Common myeloid progenitor, CD34-positive (primary cell): Measurements from ENCODE around the gene PKN3.
"Not testable (repeated sequence)": the region's sequence is repeated elsewhere in the genome, so short reads cannot be mapped to it uniquely, and the experiment has no call there.

Experiments used
- CTCF ChIA-PET: fragments of 350-600 bp; sonication (Branson Sonifier 250); formaldehyde crosslinking; loops from one replicate; lab custom pipeline; 2021; ENCODE audit warnings: antibody characterized with exemption; lab: Charles Lee
- POLR2A ChIA-PET: fragments of 350-600 bp; sonication (Branson Sonifier 250); formaldehyde crosslinking; loops from one replicate; lab custom pipeline; 2021; ENCODE audit warnings: antibody characterized with exemption; lab: Charles Lee
- DNase-seq, 3 donors: peaks; one replicate each; pipeline versions ENCODE4 v3.0.0 to v3.0.0-alpha.2; 2013
- H3K27ac ChIP-seq, 2 experiments: 1 replicate in 1 of 2; 2 replicates in 1 of 2; pipeline ENCODE4 v1.7.0; 2013; ENCODE audit warnings: inconsistent platforms in 2 of 2, low read length in 2 of 2, mild to moderate bottlenecking in 2 of 2, low read depth in 1 of 2, moderate library complexity in 1 of 2; ENCODE audit not compliant: severe bottlenecking in 2 of 2, insufficient read depth in 1 of 2, poor library complexity in 1 of 2
- H3K27me3 ChIP-seq, 5 experiments: replicated peaks in 2 of 5; 1 replicate in 3 of 5; 2 replicates in 2 of 5; pipeline versions ENCODE4 v1.6.1 to v1.7.0; 2013; ENCODE audit warnings: low read length in 4 of 5, mild to moderate bottlenecking in 2 of 5, moderate library complexity in 2 of 5, inconsistent platforms in 1 of 5; ENCODE audit not compliant: insufficient read depth in 5 of 5, control insufficient read depth in 4 of 5
- H3K36me3 ChIP-seq, 4 experiments: 1 replicate in 2 of 4; 2 replicates in 2 of 4; pipeline versions ENCODE4 v1.6.1 to v1.7.0; 2013; ENCODE audit warnings: low read length in 3 of 4, control low read depth in 1 of 4, mild to moderate bottlenecking in 1 of 4; ENCODE audit not compliant: control insufficient read depth in 4 of 4, insufficient read depth in 4 of 4
- H3K4me1 ChIP-seq, 4 experiments: 1 replicate in 3 of 4; 2 replicates in 1 of 4; pipeline versions ENCODE4 v1.6.1 to v1.7.1; 2013; ENCODE audit warnings: low read length in 3 of 4, mild to moderate bottlenecking in 3 of 4, control low read depth in 1 of 4, inconsistent platforms in 1 of 4, moderate library complexity in 1 of 4; ENCODE audit not compliant: control insufficient read depth in 4 of 4, insufficient read depth in 4 of 4; ENCODE audit errors: control extremely low read depth in 1 of 4
- H3K4me3 ChIP-seq, 7 experiments: 1 replicate in 4 of 7; 2 replicates in 3 of 7; pipeline versions ENCODE4 v1.5.1 to v1.7.0; 2013; ENCODE audit warnings: mild to moderate bottlenecking in 7 of 7, low read length in 6 of 7, moderate library complexity in 6 of 7, inconsistent platforms in 2 of 7, low read depth in 2 of 7, control low read depth in 1 of 7; ENCODE audit not compliant: insufficient read depth in 4 of 7, control insufficient read depth in 1 of 7; ENCODE audit errors: extremely low read depth in 1 of 7
- H3K9me3 ChIP-seq, 5 experiments: 1 replicate in 4 of 5; 2 replicates in 1 of 5; pipeline versions ENCODE4 v1.6.1 to v1.7.1; 2013; ENCODE audit warnings: low read length in 4 of 5, mild to moderate bottlenecking in 2 of 5, inconsistent platforms in 1 of 5, low read depth in 1 of 5, moderate library complexity in 1 of 5; ENCODE audit not compliant: control insufficient read depth in 4 of 5, insufficient read depth in 2 of 5; ENCODE audit errors: control extremely low read depth in 1 of 5
- WGBS: methylation state at CpG from one replicate; pipeline ENCODE4 v1.1.5; 2013; ENCODE audit not compliant: insufficient coverage; 5-methylcytosine and 5-hydroxymethylcytosine counted together

Gene PKN3

GRCh38 chr9:128689820-128690683, 12.3 kb upstream of the PKN3 start:
- peak; percentile 61 to 79 (median 75) for DNase-seq
- Histone ChIP-seq H3K9me3 (no peaks in the 10 kb centered on the region), H3K27ac (peak overlapping the region; percentile 59 to 88), H3K27me3 (no peaks in the 10 kb centered on the region), H3K4me1 (peaks cover 16 to 51% (median 47%) of the 10 kb centered on the region in 4 experiments), H3K4me3 (peak overlapping the region; percentile 65 to 100 (median 85)), H3K36me3 (peaks cover 8 to 33% (median 23%) of the 10 kb centered on the region in 4 experiments)
- ChIA-PET CTCF (interaction anchor here (0.8 to 1.2 kb wide), 3 partner anchors 12 to 20 kb away, joined by 3 to 4 read pairs (median 3); partner anchors contain the start of gene PKN3), POLR2A (no interaction called here)
- WGBS, result 0% methylated on average over 45 of the region's 83 CpGs

GRCh38 chr9:128690684-128691034, 11.6 kb upstream of the PKN3 start:
- Histone ChIP-seq H3K9me3 (no peaks in the 10 kb centered on the region), H3K27me3 (no peaks in the 10 kb centered on the region), H3K27ac (peak overlapping the region; percentile 59 to 88), H3K4me1 (peaks cover 14 to 45% (median 41%) of the 10 kb centered on the region in 4 experiments), H3K36me3 (peaks cover 10 to 35% (median 24%) of the 10 kb centered on the region in 4 experiments), H3K4me3 (peak overlapping the region; percentile 65 to 100 (median 85))
- POLR2A ChIA-PET, result no interaction called here
- no peak for DNase-seq
- CTCF ChIA-PET, result interaction anchor here (0.8 to 2.2 kb wide), 4 partner anchors 10 to 80 kb away, joined by 3 to 10 read pairs (median 4); partner anchors contain the start of gene PKN3
- WGBS, result 33% methylated on average over 3 of the region's 5 CpGs

DNA sequence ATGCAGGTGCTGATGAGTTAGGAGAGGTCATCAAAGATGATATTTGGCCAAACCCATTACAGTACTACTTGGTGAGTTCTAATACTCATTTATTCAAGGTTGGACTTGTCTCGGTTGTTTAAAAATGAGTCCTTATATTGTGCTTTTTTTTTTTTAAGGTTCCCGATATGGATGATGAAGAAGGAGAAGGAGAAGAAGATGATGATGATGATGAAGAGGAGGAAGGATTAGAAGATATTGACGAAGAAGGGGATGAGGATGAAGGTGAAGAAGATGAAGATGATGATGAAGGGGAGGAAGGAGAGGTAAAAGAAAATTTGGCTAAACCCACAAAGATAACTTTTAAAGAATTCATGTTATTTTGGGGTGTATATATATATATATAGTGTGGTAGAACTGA, 8.6 kb upstream of the PKN3 start:
- CTCF ChIA-PET, result interaction anchor here (1.5 to 2.5 kb wide), 2 partner anchors 8 to 31 kb away, joined by 3 to 14 read pairs; partner anchors contain the start of genes PKN3 and ZDHHC12
- H3K9me3 ChIP-seq, DNase-seq, H3K27ac ChIP-seq, H3K27me3 ChIP-seq, H3K4me3 ChIP-seq, POLR2A ChIA-PET: not testable (repeated sequence)
- peaks cover 14 to 48% (median 30%) of the 10 kb centered on the region in 4 experiments for H3K36me3 ChIP-seq
- WGBS, result 100% methylated on average over 3 of the region's 3 CpGs
- H3K4me1 ChIP-seq, result peaks cover 10 to 17% (median 14%) of the 10 kb centered on the region in 4 experiments

DNA sequence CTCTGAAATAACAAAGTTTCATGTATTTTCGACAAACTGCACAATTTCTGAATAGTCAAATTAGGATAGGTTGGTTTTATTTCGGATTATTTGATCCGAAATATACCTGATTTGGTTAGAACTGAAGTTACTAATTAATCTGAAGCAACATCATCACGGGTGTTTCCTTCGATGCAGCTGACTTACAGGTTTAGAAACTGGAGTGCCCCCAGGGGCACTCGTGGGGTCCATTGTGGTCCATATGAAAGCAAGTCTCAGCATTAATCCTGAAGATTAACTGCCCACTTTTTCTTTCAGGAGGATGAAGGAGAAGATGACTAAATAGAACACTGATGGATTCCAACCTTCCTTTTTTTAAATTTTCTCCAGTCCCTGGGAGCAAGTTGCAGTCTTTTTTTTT, 8.0 kb upstream of the PKN3 start:
- H3K4me3 ChIP-seq, result no peak overlapping the region
- 92% methylated on average over 5 of the region's 6 CpGs for WGBS
- no peak overlapping the region for H3K27ac ChIP-seq
- ChIA-PET CTCF (interaction anchor here (1.5 kb wide), 1 partner anchor 30 kb away, joined by 3 read pairs; the partner anchor contains the start of gene ZDHHC12), POLR2A (no interaction called here)
- H3K36me3 ChIP-seq, result peaks cover 14 to 48% (median 30%) of the 10 kb centered on the region in 4 experiments
- H3K9me3 ChIP-seq, result no peaks in the 10 kb centered on the region
- H3K4me1 ChIP-seq, result peaks cover 10 to 17% (median 14%) of the 10 kb centered on the region in 4 experiments
- no peaks in the 10 kb centered on the region for H3K27me3 ChIP-seq
- DNase-seq, result no peak

GRCh38 chr9:128696923-128697707, 5.2 kb upstream of the PKN3 start:
- DNase-seq, result no peak
- Histone ChIP-seq H3K27ac (no peak overlapping the region), H3K27me3 (no peaks in the 10 kb centered on the region), H3K4me1 (peaks cover 0 to 5% (median 1%) of the 10 kb centered on the region in 4 experiments), H3K36me3 (peaks cover 11 to 40% (median 25%) of the 10 kb centered on the region in 4 experiments), H3K9me3 (no peaks in the 10 kb centered on the region), H3K4me3 (no peak overlapping the region)
- 82% methylated on average over 7 of the region's 8 CpGs for WGBS
- CTCF ChIA-PET, result interaction anchor here (0.8 kb wide), 1 partner anchor 9 kb away, joined by 3 read pairs; no protein-coding TSS in a partner anchor
- POLR2A ChIA-PET, result interaction anchor here (0.6 to 1.2 kb wide), 2 partner anchors 10 to 20 kb away, joined by 3 read pairs; no protein-coding TSS in a partner anchor

GRCh38 chr9:128699096-128699795, 3.1 kb upstream of the PKN3 start:
- POLR2A ChIA-PET, result interaction anchor here (0.6 kb wide), 1 partner anchor 228 kb away, joined by 3 read pairs; no protein-coding TSS in a partner anchor
- not testable (repeated sequence) for H3K4me3 ChIP-seq, H3K27ac ChIP-seq, H3K27me3 ChIP-seq, H3K9me3 ChIP-seq, DNase-seq
- 97% methylated on average over 17 of the region's 30 CpGs for WGBS
- Histone ChIP-seq H3K4me1 (peaks cover 0 to 18% (median 11%) of the 10 kb centered on the region in 4 experiments), H3K36me3 (peaks cover 2 to 20% (median 12%) of the 10 kb centered on the region in 4 experiments)
- CTCF ChIA-PET, result interaction anchor here (1.6 kb wide), 1 partner anchor 7 kb away, joined by 10 read pairs; no protein-coding TSS in a partner anchor
